GM03348 (cell line): ENCODE measurements around the gene IGF2BP3.

Experiments
- DNase-seq: peaks from one replicate; pipeline ENCODE4 v3.0.0; 2012; ENCODE audit warnings: low spot score

The IGF2BP3 gene

DNA sequence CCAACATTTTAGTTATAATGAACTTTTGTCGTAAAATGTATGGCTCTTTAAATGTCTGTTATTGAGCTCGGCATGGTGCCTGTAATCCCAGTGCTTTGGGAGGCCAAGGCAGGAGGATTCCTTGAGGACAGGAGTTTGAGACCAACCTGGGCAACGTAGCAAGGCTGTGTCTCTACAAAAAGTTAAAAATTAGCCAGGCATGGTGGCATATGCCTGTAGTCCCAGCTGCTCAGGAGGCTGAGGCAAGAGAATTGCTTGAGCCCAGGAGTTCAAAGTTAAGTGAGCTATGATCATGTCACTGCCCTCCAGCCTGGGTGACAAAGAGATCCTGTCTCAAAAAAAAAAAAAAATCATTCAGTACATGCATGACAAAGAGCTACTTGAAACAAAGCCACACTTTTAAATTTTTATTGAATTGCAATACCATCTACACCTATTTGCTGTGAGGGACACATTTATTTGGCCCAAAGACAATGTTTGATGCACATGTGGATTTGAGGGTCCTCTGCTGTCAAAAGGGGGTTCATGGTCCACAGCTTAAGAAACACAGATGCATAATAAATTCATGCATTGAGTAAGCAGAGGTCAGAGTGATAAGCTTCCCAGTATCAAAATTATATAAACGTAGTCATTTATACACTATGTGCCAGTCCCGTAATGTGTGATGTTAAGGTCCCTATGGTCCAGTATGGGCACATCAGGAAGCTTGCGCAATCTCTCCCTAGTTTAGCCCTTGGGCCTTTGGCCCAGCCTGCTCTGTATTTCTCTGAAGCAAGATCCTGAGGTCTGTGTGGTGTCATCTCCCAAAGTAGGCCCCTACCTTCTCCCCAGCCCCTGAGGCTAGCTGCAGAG is 175.5 kb downstream of the IGF2BP3 start:
- DNase-seq: no peak

DNA sequence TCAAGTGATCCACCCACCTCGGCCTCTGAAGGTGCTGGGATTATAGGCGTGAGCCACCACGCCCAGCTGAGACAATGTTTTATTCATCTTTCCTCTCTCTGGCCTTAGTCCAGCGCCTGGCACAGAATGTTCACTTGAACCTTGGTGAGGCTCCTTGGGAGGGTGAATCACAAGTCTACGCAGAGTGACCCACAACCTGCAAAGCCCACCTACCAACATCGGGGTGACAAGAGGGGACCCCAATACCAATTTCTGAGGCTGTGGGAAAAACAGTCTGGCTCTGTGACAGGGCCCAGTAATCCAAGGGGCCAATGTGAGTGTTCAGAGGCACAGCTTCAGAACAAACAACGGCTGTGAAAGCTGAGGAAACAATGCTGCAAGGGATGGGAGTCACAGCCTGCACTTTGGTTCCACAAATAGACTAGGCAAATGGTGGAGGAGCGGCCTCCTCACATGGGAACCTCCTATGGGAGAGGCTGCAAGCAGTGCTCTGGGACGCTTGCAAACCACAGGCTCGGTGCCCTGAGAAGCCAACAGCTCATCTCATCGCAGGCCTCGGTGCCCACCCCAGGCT is 176.7 kb downstream of the IGF2BP3 start:
- no peak for DNase-seq

GRCh38 chr7:23292623-23293022 is 177.7 kb downstream of the IGF2BP3 start:
- DNase-seq: no peak

DNA sequence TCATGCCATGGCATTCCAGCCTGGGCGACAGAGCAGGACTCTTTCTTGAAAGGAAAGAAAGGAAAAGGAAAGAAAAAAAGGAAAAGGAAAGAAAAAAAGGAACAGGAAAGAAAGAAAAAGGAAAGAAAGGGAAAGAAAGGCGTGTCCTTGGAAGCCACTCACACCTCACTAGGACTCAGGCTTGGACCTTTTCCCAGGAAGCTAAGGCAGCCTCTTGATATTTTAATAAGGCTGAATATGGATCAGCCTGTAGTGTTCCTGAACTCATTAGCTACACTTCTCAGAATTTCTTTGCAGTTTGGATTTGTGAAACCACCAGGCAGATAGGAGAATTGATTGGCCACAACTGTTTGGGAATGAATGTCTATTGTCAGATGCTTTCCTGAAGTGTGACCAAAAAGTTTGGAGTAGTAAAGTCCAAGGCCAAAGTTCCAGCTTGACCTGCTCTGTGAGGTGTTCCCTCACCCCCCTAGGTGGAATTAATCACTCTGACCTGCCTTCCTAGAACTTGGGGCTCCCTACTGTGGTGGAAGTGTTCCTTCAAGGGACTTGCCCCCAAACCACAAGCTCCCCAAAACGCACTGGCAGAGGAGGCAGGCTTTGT is 178.2 kb downstream of the IGF2BP3 start:
- DNase-seq: no peak

GRCh38 chr7:23290993-23291392 is 179.3 kb downstream of the IGF2BP3 start:
- no peak for DNase-seq

- no peak for DNase-seq
These were observed 182.7 kb downstream of the IGF2BP3 start for GRCh38 chr7:23287612-23288011.

GRCh38 chr7:23285657-23286646 is 184.3 kb downstream of the IGF2BP3 start:
- no peak for DNase-seq

GRCh38 chr7:23284871-23285270 is 185.4 kb downstream of the IGF2BP3 start:
- DNase-seq: no peak

- no peak for DNase-seq
These were observed 187.2 kb downstream of the IGF2BP3 start for GRCh38 chr7:23283086-23283485.

DNA sequence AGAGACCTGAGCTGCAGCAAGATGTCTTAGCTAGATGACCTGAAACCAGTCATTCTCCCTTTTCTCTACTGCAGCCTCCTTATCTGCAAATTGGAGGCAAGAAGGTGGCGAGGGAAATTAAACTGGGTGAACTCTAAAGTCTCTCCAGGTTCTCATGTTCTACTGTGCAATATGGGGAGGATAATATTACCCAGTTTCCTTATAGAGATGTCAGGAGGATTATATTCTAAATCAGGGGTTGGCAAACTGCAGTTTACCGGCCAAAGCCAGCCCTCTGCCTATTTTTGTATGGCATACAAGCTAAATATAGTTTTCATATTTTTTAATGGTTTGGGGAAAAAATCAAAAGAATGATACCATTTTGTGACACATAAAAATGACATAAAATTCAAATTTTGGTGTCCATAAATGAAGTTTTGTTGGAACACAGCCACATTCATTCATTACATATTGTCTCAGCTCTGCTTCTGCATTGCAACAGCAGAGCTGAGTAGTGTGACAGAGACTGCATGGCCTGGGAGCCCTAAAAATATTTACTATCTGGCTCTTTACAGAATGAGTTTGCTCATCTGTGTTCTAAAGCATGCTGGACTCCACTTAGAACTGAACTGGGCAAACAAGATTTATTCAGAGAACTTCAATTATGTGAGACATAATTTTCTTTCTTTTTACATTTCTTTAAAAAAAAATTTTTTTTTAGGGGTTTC is 190.3 kb downstream of the IGF2BP3 start:
- DNase-seq: no peak

GRCh38 chr7:23277359-23277989 is 192.8 kb downstream of the IGF2BP3 start:
- DNase-seq: peak; percentile 77

GRCh38 chr7:23276947-23277346 is 193.3 kb downstream of the IGF2BP3 start:
- no peak for DNase-seq

- no peak for DNase-seq
These were observed 193.9 kb downstream of the IGF2BP3 start for GRCh38 chr7:23276376-23276775.

DNA sequence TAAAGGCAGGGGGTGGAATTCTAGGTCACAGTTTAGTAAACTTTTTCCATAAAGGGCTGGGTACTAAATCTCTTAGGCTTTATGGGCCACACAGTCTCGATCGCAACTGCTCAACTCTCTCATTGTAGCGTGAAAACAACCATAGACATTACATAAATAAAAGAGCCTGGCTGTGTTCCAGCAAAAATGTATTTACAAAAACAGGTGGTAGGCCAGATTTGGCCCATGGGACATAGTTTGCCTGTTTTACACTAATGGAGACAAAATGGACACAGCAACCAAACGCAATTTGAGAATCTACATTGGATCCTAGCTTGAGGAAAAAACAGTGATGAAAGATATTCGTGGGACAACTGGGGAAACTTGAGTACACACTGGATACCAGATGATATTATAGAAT is 194.4 kb downstream of the IGF2BP3 start:
- no peak for DNase-seq

DNA sequence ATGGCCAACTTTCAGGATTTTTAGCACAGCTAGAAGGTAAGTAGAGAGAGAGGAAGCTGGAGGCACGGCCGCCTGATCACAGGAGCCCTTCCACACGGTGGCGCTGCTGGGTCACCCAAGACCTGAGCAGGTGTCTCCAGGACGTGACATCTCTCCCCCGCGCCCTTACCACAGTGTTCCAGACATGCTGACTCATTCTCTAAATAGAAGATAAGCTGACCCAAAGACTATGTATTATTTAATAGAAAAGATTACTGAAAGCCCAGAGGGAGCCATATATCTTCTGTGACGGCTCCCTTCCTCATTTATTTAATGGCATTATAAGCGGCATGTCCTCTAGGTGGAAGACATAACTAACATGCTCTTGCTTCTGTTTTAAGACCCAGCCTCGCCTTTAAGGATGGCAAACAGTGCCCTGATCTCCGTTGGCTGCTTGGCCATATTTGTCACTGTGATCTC is 197.1 kb downstream of the IGF2BP3 start:
- peak; percentile 73 for DNase-seq

GRCh38 chr7:23272275-23272674 is 198.0 kb downstream of the IGF2BP3 start:
- no peak for DNase-seq

DNA sequence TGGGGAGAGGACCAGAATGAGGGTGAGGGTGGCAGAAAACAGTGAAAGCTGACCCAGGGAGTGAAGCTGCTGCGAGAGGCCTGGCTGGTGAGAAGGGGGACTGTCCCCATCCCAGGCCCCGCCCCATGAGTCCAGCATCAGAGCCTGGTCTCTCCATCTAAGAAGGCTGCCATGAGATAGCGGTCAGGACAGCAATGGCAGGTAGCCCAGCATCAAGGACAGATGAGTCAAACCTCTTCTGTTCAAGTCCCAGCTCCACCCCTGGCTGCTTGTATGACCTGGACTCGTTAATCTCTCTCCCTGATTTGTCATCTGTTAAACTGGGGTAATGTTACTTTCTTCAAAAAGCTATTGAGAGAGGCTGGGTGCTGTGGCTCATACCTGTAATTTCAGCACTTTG is 201.5 kb downstream of the IGF2BP3 start:
- no peak for DNase-seq

DNA sequence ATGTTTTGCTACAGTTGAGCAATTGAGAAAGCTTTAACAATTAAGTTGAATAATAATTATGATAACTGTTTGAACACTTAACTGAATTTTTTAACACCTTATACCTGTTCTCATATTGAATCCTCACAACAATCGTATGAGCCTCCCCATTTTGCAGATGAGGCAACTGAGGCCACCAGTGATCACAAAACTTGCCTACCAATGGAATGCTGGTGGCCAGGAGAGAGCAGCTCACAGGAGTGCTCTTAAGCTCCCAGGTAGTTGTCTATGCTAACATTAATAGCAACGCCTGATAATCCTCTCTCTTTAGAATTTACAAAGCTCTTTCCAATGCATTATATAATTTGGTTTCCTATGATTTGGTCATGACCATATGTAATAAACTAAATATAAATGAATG is 202.1 kb downstream of the IGF2BP3 start:
- DNase-seq: no peak

DNA sequence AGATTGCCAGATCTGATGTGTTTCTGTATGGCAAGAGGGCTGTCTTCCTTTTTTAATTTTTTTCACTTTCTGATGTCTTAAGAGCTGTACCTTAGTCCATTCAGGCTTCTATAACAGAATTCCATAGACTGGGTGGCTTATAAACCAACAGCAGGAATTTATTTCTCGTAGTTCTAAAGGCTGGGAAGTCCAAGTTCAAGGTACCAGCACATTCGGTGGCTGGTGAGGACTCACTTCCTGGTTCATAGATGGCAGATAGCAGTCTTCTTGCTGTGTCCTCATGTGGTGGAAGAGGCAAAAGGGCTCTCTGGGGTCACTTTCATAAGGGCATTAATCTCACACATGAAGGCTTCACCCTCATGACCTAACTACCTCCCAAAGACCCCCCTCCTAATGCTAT is 202.9 kb downstream of the IGF2BP3 start:
- no peak for DNase-seq

- DNase-seq: no peak
These were observed 203.4 kb downstream of the IGF2BP3 start for GRCh38 chr7:23266918-23267317.

DNA sequence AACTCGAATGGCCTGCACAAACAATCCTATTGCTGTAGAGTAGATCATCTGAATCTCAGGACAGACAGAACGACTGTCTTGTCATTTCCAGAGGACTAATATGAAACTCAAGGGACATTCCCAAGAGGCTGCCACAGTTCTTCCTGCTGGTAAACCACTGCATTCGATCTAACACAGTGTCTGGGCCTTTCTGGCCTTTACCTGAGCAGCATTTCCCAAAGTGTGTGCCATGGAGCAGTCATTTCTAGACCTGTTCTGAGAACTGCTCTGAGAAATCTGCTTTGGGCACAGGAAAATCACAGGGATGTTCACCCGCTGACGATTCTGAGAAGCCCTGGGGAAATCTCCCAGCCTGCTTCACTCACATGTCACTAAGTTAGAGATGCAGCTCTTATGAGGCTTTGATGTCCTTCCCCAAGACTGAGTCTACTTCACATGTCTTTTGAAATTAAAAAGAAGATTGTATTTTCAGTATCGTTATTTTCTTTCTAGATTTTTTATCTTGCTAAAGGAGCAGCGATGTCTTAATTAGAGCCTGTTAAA is 205.3 kb downstream of the IGF2BP3 start:
- no peak for DNase-seq
